HEK293 (cell line): Measurements from ENCODE around the gene MPZL1.

Experiments
- CTCF ChIA-PET: fragments of 350-600 bp; formaldehyde crosslinking; extraction: SDS; loops from one replicate; lab custom pipeline; 2021; ENCODE audit warnings: antibody characterized with exemption; lab: Yijun Ruan, JAX
- POLR2A ChIA-PET: fragments of 300-600 bp; formaldehyde crosslinking; extraction: SDS; loops from one replicate; lab custom pipeline; 2020; ENCODE audit warnings: antibody characterized with exemption, inconsistent platforms; lab: Yijun Ruan, JAX
- H3K27ac ChIP-seq: fragments of 200-500 bp; sonication (Bioruptor generic); 2 replicates; pipeline ENCODE4 v1.5.1; 2014; ENCODE audit warnings: low read depth, low read length, control low read depth, inconsistent platforms; ENCODE audit errors: extremely low read depth
- H3K36me3 ChIP-seq, 2 experiments: fragments of 200-500 bp in 1 of 2; sonication (Bioruptor generic) in 1 of 2; 1 replicate in 1 of 2; 2 replicates in 1 of 2; pipeline ENCODE4 v1.5.1; 2014 to 2017; ENCODE audit warnings: inconsistent platforms in 2 of 2, low read length in 2 of 2; ENCODE audit not compliant: control insufficient read depth in 2 of 2, insufficient read depth in 1 of 2
- H3K4me1 ChIP-seq: fragments of 200-500 bp; sonication (Bioruptor generic); 2 replicates; pipeline ENCODE4 v1.5.1; 2014; ENCODE audit warnings: mild to moderate bottlenecking, low read length, inconsistent platforms; ENCODE audit not compliant: control insufficient read depth, insufficient read depth
- H3K4me3 ChIP-seq: 2 replicates; pipeline ENCODE4 v1.5.1; 2011; ENCODE audit warnings: low read depth, mild to moderate bottlenecking, control low read depth, low read length, moderate library complexity
- H3K9me3 ChIP-seq: fragments of 200-500 bp; sonication (Bioruptor generic); 2 replicates; pipeline ENCODE4 v1.5.1; 2014; ENCODE audit warnings: low read depth, low read length, inconsistent platforms; ENCODE audit not compliant: control insufficient read depth, insufficient read depth
- SP7 ChIP-seq: fragments of 450-650 bp; formaldehyde crosslinking; IDR thresholded peaks from 2 replicates; pipeline ENCODE4 v1.5.1; 2016; ENCODE audit warnings: missing biosample characterization, missing genetic modification characterization
- TCF7L2 ChIP-seq: IDR thresholded peaks from 2 replicates; pipeline ENCODE4 v1.6.1; 2011; ENCODE audit warnings: low read depth, mild to moderate bottlenecking, inconsistent platforms, low read length, moderate library complexity, borderline replicate concordance
- WT1 ChIP-seq: fragments of 450-650 bp; formaldehyde crosslinking; IDR thresholded peaks from 2 replicates; pipeline ENCODE4 v1.5.1; 2016; ENCODE audit warnings: missing biosample characterization, missing genetic modification characterization
- ZFHX2 ChIP-seq: fragments of 450-650 bp; formaldehyde crosslinking; conservative IDR thresholded peaks from 2 replicates; pipeline ENCODE4 v1.5.1; 2016; ENCODE audit warnings: missing biosample characterization, missing genetic modification characterization
- ZNF133 ChIP-seq: fragments of 450-650 bp; formaldehyde crosslinking; IDR thresholded peaks from 2 replicates; pipeline ENCODE4 v1.5.1; 2016; ENCODE audit warnings: missing biosample characterization, missing genetic modification characterization
- ZNF169 ChIP-seq: fragments of 450-650 bp; formaldehyde crosslinking; IDR thresholded peaks from 2 replicates; pipeline ENCODE4 v1.5.1; 2016; ENCODE audit warnings: missing biosample characterization, missing genetic modification characterization
- ZNF2 ChIP-seq: fragments of 450-650 bp; formaldehyde crosslinking; IDR thresholded peaks from 2 replicates; pipeline ENCODE4 v1.5.1; 2016; ENCODE audit warnings: missing biosample characterization, missing genetic modification characterization
- ZNF202 ChIP-seq: fragments of 450-650 bp; formaldehyde crosslinking; IDR thresholded peaks from 2 replicates; pipeline ENCODE4 v1.5.1; 2016; ENCODE audit warnings: missing biosample characterization, missing genetic modification characterization, borderline replicate concordance
- ZNF211 ChIP-seq: fragments of 450-650 bp; formaldehyde crosslinking; IDR thresholded peaks from 2 replicates; pipeline ENCODE4 v1.5.1; 2016; ENCODE audit warnings: low read depth, missing biosample characterization, missing genetic modification characterization
- ZNF221 ChIP-seq: fragments of 450-650 bp; formaldehyde crosslinking; IDR thresholded peaks from 2 replicates; pipeline ENCODE4 v1.5.1; 2017; ENCODE audit warnings: missing biosample characterization, missing genetic modification characterization, borderline replicate concordance
- ZNF223 ChIP-seq: fragments of 450-650 bp; formaldehyde crosslinking; IDR thresholded peaks from 2 replicates; pipeline ENCODE4 v1.5.1; 2016; ENCODE audit warnings: missing biosample characterization, missing genetic modification characterization
- ZNF324 ChIP-seq: fragments of 450-650 bp; formaldehyde crosslinking; IDR thresholded peaks from 2 replicates; pipeline ENCODE4 v1.5.1; 2016; ENCODE audit warnings: missing biosample characterization, missing genetic modification characterization
- ZNF335 ChIP-seq: fragments of 450-650 bp; formaldehyde crosslinking; conservative IDR thresholded peaks from 2 replicates; pipeline ENCODE4 v1.5.1; 2016; ENCODE audit warnings: missing biosample characterization, missing genetic modification characterization
- ZNF354C ChIP-seq: fragments of 450-650 bp; formaldehyde crosslinking; IDR thresholded peaks from 2 replicates; pipeline ENCODE4 v1.5.1; 2016; ENCODE audit warnings: missing biosample characterization, missing genetic modification characterization, low read depth, borderline replicate concordance
- ZNF48 ChIP-seq: fragments of 450-650 bp; formaldehyde crosslinking; IDR thresholded peaks from 2 replicates; pipeline ENCODE4 v1.5.1; 2016; ENCODE audit warnings: missing biosample characterization, missing genetic modification characterization
- ZNF501 ChIP-seq: fragments of 450-650 bp; formaldehyde crosslinking; IDR thresholded peaks from 2 replicates; pipeline ENCODE4 v1.5.1; 2016; ENCODE audit warnings: missing biosample characterization, missing genetic modification characterization
- ZNF544 ChIP-seq: fragments of 450-650 bp; formaldehyde crosslinking; IDR thresholded peaks from 2 replicates; pipeline ENCODE4 v1.5.0; 2017; ENCODE audit warnings: missing biosample characterization, missing genetic modification characterization
- ZNF600 ChIP-seq: fragments of 450-650 bp; formaldehyde crosslinking; IDR thresholded peaks from 2 replicates; pipeline ENCODE4 v1.5.1; 2016; ENCODE audit warnings: missing biosample characterization, missing genetic modification characterization
- ZNF626 ChIP-seq: fragments of 450-650 bp; sonication (Bioruptor Pico); formaldehyde crosslinking; IDR thresholded peaks from 2 replicates; pipeline ENCODE4 v1.5.1; 2018; ENCODE audit warnings: missing biosample characterization, missing genetic modification characterization, inconsistent platforms
- ZNF791 ChIP-seq: fragments of 450-650 bp; formaldehyde crosslinking; IDR thresholded peaks from 2 replicates; pipeline ENCODE4 v1.5.1; 2016; ENCODE audit warnings: missing biosample characterization, missing genetic modification characterization
- TF ChIP-seq, protein P1 (sequence below): fragments of 450-650 bp; formaldehyde crosslinking; IDR thresholded peaks from 2 replicates; pipeline ENCODE4 v1.5.1; 2016; ENCODE audit warnings: missing biosample characterization, missing genetic modification characterization, low read depth
- TF ChIP-seq, protein P2 (sequence below): fragments of 450-650 bp; formaldehyde crosslinking; IDR thresholded peaks from 2 replicates; pipeline ENCODE4 v1.5.1; 2017; ENCODE audit warnings: missing biosample characterization, missing genetic modification characterization

MPZL1 gene

DNA sequence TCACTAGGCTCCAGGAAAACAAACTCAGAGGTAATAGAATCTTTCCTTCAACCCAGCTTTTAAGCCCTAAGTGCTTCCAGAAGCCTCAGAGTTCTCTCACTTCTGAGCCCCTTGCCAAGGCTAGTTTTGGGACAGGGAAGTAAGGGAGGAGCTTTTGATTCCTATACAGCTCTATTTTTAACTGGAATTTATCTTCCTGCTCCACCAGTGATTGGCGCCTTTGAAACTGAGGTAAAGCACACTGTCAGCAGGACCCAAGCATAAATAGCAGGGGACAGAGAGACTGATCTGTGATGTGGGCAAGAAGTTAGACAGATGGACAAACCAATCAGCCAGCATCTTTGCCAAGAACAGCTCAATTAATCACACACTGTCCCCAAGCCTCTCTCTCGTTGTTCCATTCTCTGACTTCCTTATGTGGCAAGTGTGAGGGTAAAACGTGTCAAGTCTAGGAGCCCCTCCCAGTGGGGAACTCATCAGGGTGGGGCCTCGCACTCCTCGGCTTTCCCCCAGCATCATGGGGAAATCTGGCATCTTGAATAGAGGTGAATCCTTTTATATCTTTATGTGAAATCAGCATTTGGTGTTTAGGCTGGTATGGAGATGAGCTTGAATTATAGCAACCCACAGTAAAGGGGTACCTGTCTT is 40.2 kb upstream of the MPZL1 start (continued):
- no peak for TF ChIP-seq ZNF48 (tag by site-specific recombination)
- no peak for TF ChIP-seq ZNF791 (tag by site-specific recombination)
- no peak for TF ChIP-seq ZNF211 (tag by site-specific recombination)
- no peak for TF ChIP-seq ZNF223 (tag by site-specific recombination)
- TF ChIP-seq, protein P1, sequence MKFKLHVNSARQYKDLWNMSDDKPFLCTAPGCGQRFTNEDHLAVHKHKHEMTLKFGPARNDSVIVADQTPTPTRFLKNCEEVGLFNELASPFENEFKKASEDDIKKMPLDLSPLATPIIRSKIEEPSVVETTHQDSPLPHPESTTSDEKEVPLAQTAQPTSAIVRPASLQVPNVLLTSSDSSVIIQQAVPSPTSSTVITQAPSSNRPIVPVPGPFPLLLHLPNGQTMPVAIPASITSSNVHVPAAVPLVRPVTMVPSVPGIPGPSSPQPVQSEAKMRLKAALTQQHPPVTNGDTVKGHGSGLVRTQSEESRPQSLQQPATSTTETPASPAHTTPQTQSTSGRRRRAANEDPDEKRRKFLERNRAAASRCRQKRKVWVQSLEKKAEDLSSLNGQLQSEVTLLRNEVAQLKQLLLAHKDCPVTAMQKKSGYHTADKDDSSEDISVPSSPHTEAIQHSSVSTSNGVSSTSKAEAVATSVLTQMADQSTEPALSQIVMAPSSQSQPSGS (tag by site-specific recombination) = no peak

DNA sequence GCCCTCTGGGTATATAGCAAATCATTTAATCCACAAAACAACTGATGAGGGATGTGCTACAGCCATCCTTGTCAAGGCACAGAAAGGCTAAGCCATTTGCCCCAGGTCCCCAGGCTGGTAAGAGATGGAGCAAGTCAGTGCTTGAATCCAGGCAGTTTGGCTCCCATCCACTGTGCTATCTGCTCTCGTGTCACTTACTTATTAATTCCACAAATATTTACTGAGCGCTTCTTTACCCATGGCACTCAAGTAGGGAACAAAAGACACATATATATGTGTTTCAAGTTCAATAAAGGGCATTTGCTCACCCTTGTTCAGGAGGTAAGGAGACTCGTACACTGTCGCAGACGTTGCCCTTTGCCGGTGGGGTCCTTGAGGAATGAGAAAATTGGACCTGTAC is 38.6 kb upstream of the MPZL1 start:
- ChIA-PET POLR2A (no interaction called here), CTCF (no interaction called here)
- no peak overlapping the region for H3K4me3 ChIP-seq
- H3K9me3 ChIP-seq = no peaks in the 10 kb centered on the region
- no peaks in the 10 kb centered on the region for H3K4me1 ChIP-seq
- H3K36me3 ChIP-seq = no peaks in the 10 kb centered on the region
- TF ChIP-seq ZNF202 (tag by site-specific recombination) = no peak
- no peak for TF ChIP-seq SP7 (tag by site-specific recombination)
- no peak for TF ChIP-seq ZNF2 (tag by site-specific recombination)
- no peak for TF ChIP-seq ZNF544 (tag by site-specific recombination)
- TF ChIP-seq ZNF600 (tag by site-specific recombination) = no peak
- TF ChIP-seq ZFHX2 = no peak
- TF ChIP-seq ZNF501 (tag by site-specific recombination) = no peak
- no peak for TF ChIP-seq ZNF133 (tag by site-specific recombination)
- TF ChIP-seq, protein P2, sequence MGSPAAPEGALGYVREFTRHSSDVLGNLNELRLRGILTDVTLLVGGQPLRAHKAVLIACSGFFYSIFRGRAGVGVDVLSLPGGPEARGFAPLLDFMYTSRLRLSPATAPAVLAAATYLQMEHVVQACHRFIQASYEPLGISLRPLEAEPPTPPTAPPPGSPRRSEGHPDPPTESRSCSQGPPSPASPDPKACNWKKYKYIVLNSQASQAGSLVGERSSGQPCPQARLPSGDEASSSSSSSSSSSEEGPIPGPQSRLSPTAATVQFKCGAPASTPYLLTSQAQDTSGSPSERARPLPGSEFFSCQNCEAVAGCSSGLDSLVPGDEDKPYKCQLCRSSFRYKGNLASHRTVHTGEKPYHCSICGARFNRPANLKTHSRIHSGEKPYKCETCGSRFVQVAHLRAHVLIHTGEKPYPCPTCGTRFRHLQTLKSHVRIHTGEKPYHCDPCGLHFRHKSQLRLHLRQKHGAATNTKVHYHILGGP (tag by site-specific recombination) = no peak
- TF ChIP-seq WT1 (tag by site-specific recombination) = no peak
- TF ChIP-seq ZNF335 (tag by site-specific recombination) = no peak
- TF ChIP-seq ZNF626 (tag by site-specific recombination) = no peak
- no peak for TF ChIP-seq ZNF354C (tag by site-specific recombination)
- no peak for TF ChIP-seq TCF7L2
- no peak for TF ChIP-seq ZNF169 (tag by site-specific recombination)
- TF ChIP-seq ZNF324 (tag by site-specific recombination) = no peak
- TF ChIP-seq ZNF48 (tag by site-specific recombination) = no peak
- TF ChIP-seq ZNF221 (tag by site-specific recombination) = no peak
- no peak overlapping the region for H3K27ac ChIP-seq
